ENCODE data around the gene RBM24.

Gene RBM24

DNA sequence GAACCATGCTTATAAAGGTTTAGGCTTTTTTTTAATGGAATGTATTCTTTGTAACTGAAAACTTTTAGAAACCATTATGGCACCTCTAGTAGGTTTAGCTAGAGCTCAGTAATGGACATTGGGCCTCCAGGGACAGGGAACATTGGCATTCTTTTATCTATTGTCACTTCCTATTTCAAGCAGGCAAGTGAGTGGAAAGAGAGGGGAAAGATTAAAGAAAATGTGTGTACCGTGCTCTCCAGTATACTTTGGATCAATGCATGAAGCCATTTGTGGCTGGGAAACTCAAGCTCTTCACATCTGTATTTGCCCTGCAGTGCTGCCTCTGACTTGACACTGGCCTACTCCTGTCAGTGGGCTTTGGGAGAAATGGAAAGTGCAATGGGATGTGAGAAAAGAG is 18.6 kb downstream of the RBM24 start:
- Histone ChIP-seq H3K27me3 (replicated peaks; ENCODE audit: insufficient read depth, low read length) (no peaks in the 10 kb centered on the region), H3K4me1 (ENCODE audit: low read length) (no peaks in the 10 kb centered on the region), H3K79me2 (ENCODE audit: low read length) (no peaks in the 10 kb centered on the region), H3K27ac (ENCODE audit: low read length) (no peak overlapping the region), H3K9ac (ENCODE audit: low read length) (no peak overlapping the region), H3K9me3 (replicated peaks; ENCODE audit: insufficient read depth, low read length) (no peaks in the 10 kb centered on the region), H2AFZ (ENCODE audit: low read length) (no peak overlapping the region), H4K20me1 (ENCODE audit: insufficient read depth, low read length) (no peaks in the 10 kb centered on the region), H3K4me3 (ENCODE audit: low read length) (no peak overlapping the region), H3F3A (ENCODE audit: insufficient read depth, low read length) (no peaks in the 10 kb centered on the region), H3K9me2 (replicated peaks; ENCODE audit: insufficient read depth, low read length) (no peaks in the 10 kb centered on the region), H3K36me3 (replicated peaks; ENCODE audit: insufficient read depth, low read length) (no peaks in the 10 kb centered on the region), H3K4me2 (ENCODE audit: low read depth, low read length) (no peak overlapping the region)
- no peak for TF ChIP-seq EZH2phosphoT487 (IDR thresholded peaks at IDR 0.05; ENCODE audit: low read length)
- TF ChIP-seq, protein P1, sequence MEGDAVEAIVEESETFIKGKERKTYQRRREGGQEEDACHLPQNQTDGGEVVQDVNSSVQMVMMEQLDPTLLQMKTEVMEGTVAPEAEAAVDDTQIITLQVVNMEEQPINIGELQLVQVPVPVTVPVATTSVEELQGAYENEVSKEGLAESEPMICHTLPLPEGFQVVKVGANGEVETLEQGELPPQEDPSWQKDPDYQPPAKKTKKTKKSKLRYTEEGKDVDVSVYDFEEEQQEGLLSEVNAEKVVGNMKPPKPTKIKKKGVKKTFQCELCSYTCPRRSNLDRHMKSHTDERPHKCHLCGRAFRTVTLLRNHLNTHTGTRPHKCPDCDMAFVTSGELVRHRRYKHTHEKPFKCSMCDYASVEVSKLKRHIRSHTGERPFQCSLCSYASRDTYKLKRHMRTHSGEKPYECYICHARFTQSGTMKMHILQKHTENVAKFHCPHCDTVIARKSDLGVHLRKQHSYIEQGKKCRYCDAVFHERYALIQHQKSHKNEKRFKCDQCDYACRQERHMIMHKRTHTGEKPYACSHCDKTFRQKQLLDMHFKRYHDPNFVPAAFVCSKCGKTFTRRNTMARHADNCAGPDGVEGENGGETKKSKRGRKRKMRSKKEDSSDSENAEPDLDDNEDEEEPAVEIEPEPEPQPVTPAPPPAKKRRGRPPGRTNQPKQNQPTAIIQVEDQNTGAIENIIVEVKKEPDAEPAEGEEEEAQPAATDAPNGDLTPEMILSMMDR (IDR thresholded peaks at IDR 0.05; ENCODE audit: low read length) = no peak
- TF ChIP-seq EZH2 (optimal IDR thresholded peaks at IDR 0.05; ENCODE audit: low read depth, low read length) = no peak
- DNase-seq = no peak

DNA sequence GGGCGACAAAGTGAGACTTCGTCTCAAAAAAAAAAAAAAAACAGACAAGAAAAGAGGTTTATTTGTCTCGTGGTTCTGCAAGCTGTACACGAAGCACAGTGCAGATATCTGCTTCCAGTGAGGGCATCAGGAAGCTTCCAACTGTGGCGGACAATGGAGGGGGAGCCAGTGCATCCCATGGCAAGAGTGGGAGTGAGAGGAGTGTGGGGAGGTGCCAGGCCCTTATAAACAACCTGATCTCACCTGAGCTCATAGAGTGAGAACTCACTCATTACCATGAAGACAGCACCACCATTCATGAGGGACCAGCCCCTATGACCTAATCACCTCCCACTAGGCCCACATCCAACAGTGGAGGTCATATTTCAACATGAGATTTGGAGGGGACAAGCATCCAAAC is 19.5 kb downstream of the RBM24 start:
- TF ChIP-seq EZH2phosphoT487 (IDR thresholded peaks at IDR 0.05; ENCODE audit: low read length) = no peak
- TF ChIP-seq EZH2 (optimal IDR thresholded peaks at IDR 0.05; ENCODE audit: low read depth, low read length) = no peak
- TF ChIP-seq, protein P1 (IDR thresholded peaks at IDR 0.05; ENCODE audit: low read length) = no peak

DNA sequence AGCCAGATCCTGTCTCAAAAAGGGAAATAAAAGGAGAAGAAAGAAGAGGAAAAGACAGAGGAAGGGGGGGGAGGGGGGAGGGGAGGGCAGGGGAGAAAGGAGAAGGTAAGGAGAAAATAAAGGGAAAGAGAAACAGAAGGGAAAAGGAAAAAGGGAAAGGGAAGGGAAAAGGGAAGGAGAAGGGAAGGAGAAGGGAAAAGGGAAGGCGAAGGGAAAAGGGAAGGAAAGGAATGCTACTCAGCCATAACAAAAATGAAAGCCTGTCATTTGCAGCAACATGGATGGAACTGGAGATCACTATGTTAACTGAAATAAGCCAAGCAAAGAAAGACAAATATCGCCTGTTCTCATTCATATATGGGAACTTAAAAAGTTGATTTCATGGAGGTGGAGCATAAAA is 22.3 kb downstream of the RBM24 start:
- Histone ChIP-seq H3K36me3 (replicated peaks; ENCODE audit: insufficient read depth, low read length) (no peaks in the 10 kb centered on the region), H3K9me2 (replicated peaks; ENCODE audit: insufficient read depth, low read length) (no peaks in the 10 kb centered on the region), H3K4me2 (ENCODE audit: low read depth, low read length) (no peak overlapping the region), H4K20me1 (ENCODE audit: insufficient read depth, low read length) (no peaks in the 10 kb centered on the region), H3K79me2 (ENCODE audit: low read length) (no peaks in the 10 kb centered on the region), H3K4me1 (ENCODE audit: low read length) (no peaks in the 10 kb centered on the region), H3F3A (ENCODE audit: insufficient read depth, low read length) (no peaks in the 10 kb centered on the region), H3K9me3 (replicated peaks; ENCODE audit: insufficient read depth, low read length) (no peaks in the 10 kb centered on the region), H2AFZ (ENCODE audit: low read length) (no peak overlapping the region), H3K27ac (ENCODE audit: low read length) (no peak overlapping the region), H3K9ac (ENCODE audit: low read length) (no peak overlapping the region), H3K27me3 (replicated peaks; ENCODE audit: insufficient read depth, low read length) (no peaks in the 10 kb centered on the region), H3K4me3 (ENCODE audit: low read length) (no peak overlapping the region)
- DNase-seq = no peak
- TF ChIP-seq EZH2 (optimal IDR thresholded peaks at IDR 0.05; ENCODE audit: low read depth, low read length) (no peak), EZH2phosphoT487 (IDR thresholded peaks at IDR 0.05; ENCODE audit: low read length) (no peak)
- TF ChIP-seq, protein P1 (IDR thresholded peaks at IDR 0.05; ENCODE audit: low read length) = no peak

More for the DNA sequence above, 19.5 kb downstream of the RBM24 start:
- Histone ChIP-seq H2AFZ (ENCODE audit: low read length) (no peak overlapping the region), H3K79me2 (ENCODE audit: low read length) (no peaks in the 10 kb centered on the region), H3K27ac (ENCODE audit: low read length) (no peak overlapping the region), H3K9me3 (replicated peaks; ENCODE audit: insufficient read depth, low read length) (no peaks in the 10 kb centered on the region), H3K9me2 (replicated peaks; ENCODE audit: insufficient read depth, low read length) (no peaks in the 10 kb centered on the region), H3K27me3 (replicated peaks; ENCODE audit: insufficient read depth, low read length) (no peaks in the 10 kb centered on the region), H4K20me1 (ENCODE audit: insufficient read depth, low read length) (no peaks in the 10 kb centered on the region), H3K4me1 (ENCODE audit: low read length) (no peaks in the 10 kb centered on the region), H3K4me3 (ENCODE audit: low read length) (no peak overlapping the region), H3K9ac (ENCODE audit: low read length) (no peak overlapping the region), H3F3A (ENCODE audit: insufficient read depth, low read length) (no peaks in the 10 kb centered on the region), H3K36me3 (replicated peaks; ENCODE audit: insufficient read depth, low read length) (no peaks in the 10 kb centered on the region), H3K4me2 (ENCODE audit: low read depth, low read length) (no peak overlapping the region)
- DNase-seq = no peak

Data from MM.1S (cell line).